K562 (cell line): ENCODE data around the gene WSCD1.

ENCODE experiments used
- CTCF ChIP-seq, 3 experiments: IDR thresholded peaks in 2 of 3; conservative IDR thresholded peaks in 1 of 3; 2 replicates each; pipeline ENCODE4 v1.5.1; 2011 to 2012; ENCODE audit warnings: low read length in 3 of 3, mild to moderate bottlenecking in 3 of 3, control low read depth in 2 of 3, improper control_type of control experiment in 1 of 3, inconsistent platforms in 1 of 3, low read depth in 1 of 3, mixed read lengths in 1 of 3, moderate library complexity in 1 of 3; ENCODE audit not compliant: insufficient read depth in 2 of 3
- EZH2 ChIP-seq: IDR thresholded peaks from 2 replicates; pipeline ENCODE4 v1.6.1; 2012; ENCODE audit warnings: low read depth, mild to moderate bottlenecking, inconsistent platforms, low read length, borderline replicate concordance
- KLF16 ChIP-seq: IDR thresholded peaks from 2 replicates; pipeline ENCODE4 v1.6.1; 2016; ENCODE audit warnings: antibody characterized with exemption
- MAX ChIP-seq: sonication (generic); formaldehyde crosslinking; IDR thresholded peaks from 2 replicates; pipeline ENCODE4 v1.9.0; 2022; ENCODE audit warnings: mild to moderate bottlenecking, missing genetic modification reagents
- POLR2A ChIP-seq: fragments of 450-650 bp; conservative IDR thresholded peaks from 2 replicates; pipeline ENCODE4 v1.6.1; 2016
- RBM14 ChIP-seq: fragments of 200-400 bp; formaldehyde crosslinking; IDR thresholded peaks from 2 replicates; pipeline ENCODE4 v1.6.1; 2018; ENCODE audit warnings: low read depth, mild to moderate bottlenecking, low read length, moderate library complexity, borderline replicate concordance; ENCODE audit not compliant: insufficient read depth

GRCh38 chr17:6078458-6078871, 8.3 kb downstream of the WSCD1 start:
- TF ChIP-seq EZH2 (no peak), CTCF (IDR thresholded peaks at IDR 0.05 in 2 of 3, conservative IDR thresholded peaks at IDR 0.05 in 1 of 3; ENCODE audit: insufficient read depth in 2 of 3, low read depth in 1 of 3, low read length in 3 of 3) (no peak), MAX (CRISPR knock-in tag) (no peak), RBM14 (no peak), KLF16 (no peak), POLR2A (no peak)
